Activated T-helper 1 cell treated with anti-CD3 and anti-CD28 coated beads, Interleukin-12 subunit alpha, Interleukin-12 subunit beta, Interleukin-2, Interleukin-4 antibody, amounts not matched to agents 30 ng/mL and 10 ng/mL and 1 ng/mL, durations not matched to agents 14 hours and 24 hours and 36 hours (primary cell): ENCODE data around the gene TMPRSS6. TPM values are rescaled to one million over a fixed set of nuclear protein-coding genes. Genes with fewer than 3 reads are reported as not detected.
A peak's percentile ranks its signal among the peaks of the same experiment; 100 is the strongest.

ENCODE experiments used
- DNase-seq: peaks from one replicate; pipeline ENCODE4 v3.0.0; 2021; ENCODE audit warnings: low spot score
- H3K27ac Mint-ChIP-seq: one replicate; pipeline ENCODE4 v1.8.0; 2021; ENCODE audit warnings: mild to moderate bottlenecking, mixed read lengths
- H3K27me3 Mint-ChIP-seq: one replicate; pipeline ENCODE4 v1.8.0; 2022; ENCODE audit warnings: mild to moderate bottlenecking, moderate library complexity, mixed read lengths; ENCODE audit not compliant: insufficient read depth
- H3K36me3 Mint-ChIP-seq: one replicate; pipeline ENCODE4 v1.8.0; 2021; ENCODE audit warnings: low read depth, mixed read lengths
- H3K4me1 Mint-ChIP-seq: one replicate; pipeline ENCODE4 v1.8.0; 2021; ENCODE audit warnings: low read depth, mixed read lengths
- H3K4me3 Mint-ChIP-seq: one replicate; pipeline ENCODE4 v1.8.0; 2021; ENCODE audit warnings: mild to moderate bottlenecking, moderate library complexity, mixed read lengths
- H3K9me3 Mint-ChIP-seq: one replicate; pipeline ENCODE4 v1.8.0; 2021; ENCODE audit warnings: mixed read lengths
- intact Hi-C: fragments of 100-400 bp; cut with micrococcal nuclease; formaldehyde crosslinking; loops from one replicate; pipeline ENCODE4 v1.15.1; 2024
- total RNA-seq: library from RNA; stranded (reverse); gene quantifications from 2 replicates; pipeline ENCODE4 v1.2.3, GENCODE V29; 2022

Gene TMPRSS6
- total RNA-seq, 1 donor from 2014 or later, result 2.3 TPM

GRCh38 chr22:37062376-37062675 is 47.2 kb downstream of the TMPRSS6 start:
- DNase-seq, result no peak
- H3K4me3 Mint-ChIP-seq, result no peak overlapping the region
- H3K4me1 Mint-ChIP-seq, result peaks cover 15% of the 10 kb centered on the region
- H3K27me3 Mint-ChIP-seq, result no peaks in the 10 kb centered on the region
- intact Hi-C loops, result no loop called here
- peaks cover 14% of the 10 kb centered on the region for H3K36me3 Mint-ChIP-seq
- no peak overlapping the region for H3K27ac Mint-ChIP-seq
- H3K9me3 Mint-ChIP-seq, result no peaks in the 10 kb centered on the region

GRCh38 chr22:37061611-37062375 is 47.7 kb downstream of the TMPRSS6 start:
- Mint-ChIP-seq H3K4me1 (peaks cover 15% of the 10 kb centered on the region), H3K36me3 (peaks cover 19% of the 10 kb centered on the region), H3K9me3 (no peaks in the 10 kb centered on the region), H3K4me3 (no peak overlapping the region), H3K27ac (no peak overlapping the region), H3K27me3 (no peaks in the 10 kb centered on the region)
- DNase-seq, result no peak
- intact Hi-C loops, result no loop called here

- peak; percentile 12 for DNase-seq
- intact Hi-C loops, result no loop called here
- peak overlapping the region; percentile 55 for H3K27ac Mint-ChIP-seq
- H3K27me3 Mint-ChIP-seq, result no peaks in the 10 kb centered on the region
- peaks cover 20% of the 10 kb centered on the region for H3K36me3 Mint-ChIP-seq
- no peaks in the 10 kb centered on the region for H3K9me3 Mint-ChIP-seq
- H3K4me1 Mint-ChIP-seq, result peaks cover 15% of the 10 kb centered on the region
- H3K4me3 Mint-ChIP-seq, result peak overlapping the region; percentile 66
Observed at GRCh38 chr22:37060801-37061610, 48.5 kb downstream of the TMPRSS6 start.

- no peak for DNase-seq
- Mint-ChIP-seq H3K27ac (no peak overlapping the region), H3K27me3 (no peaks in the 10 kb centered on the region), H3K4me3 (no peak overlapping the region), H3K9me3 (no peaks in the 10 kb centered on the region), H3K4me1 (peaks cover 15% of the 10 kb centered on the region), H3K36me3 (peaks cover 23% of the 10 kb centered on the region)
- intact Hi-C loops, result no loop called here
Observed at GRCh38 chr22:37059876-37060449, 49.5 kb downstream of the TMPRSS6 start.

GRCh38 chr22:37058917-37059701 is 50.4 kb downstream of the TMPRSS6 start:
- H3K9me3 Mint-ChIP-seq, result no peaks in the 10 kb centered on the region
- no peak overlapping the region for H3K4me3 Mint-ChIP-seq
- no peak for DNase-seq
- no peaks in the 10 kb centered on the region for H3K27me3 Mint-ChIP-seq
- peaks cover 19% of the 10 kb centered on the region for H3K36me3 Mint-ChIP-seq
- peaks cover 15% of the 10 kb centered on the region for H3K4me1 Mint-ChIP-seq
- no peak overlapping the region for H3K27ac Mint-ChIP-seq
- intact Hi-C loops, result no loop called here

- no peaks in the 10 kb centered on the region for H3K27me3 Mint-ChIP-seq
- H3K4me3 Mint-ChIP-seq, result no peak overlapping the region
- intact Hi-C loops, result no loop called here
- no peak overlapping the region for H3K27ac Mint-ChIP-seq
- H3K4me1 Mint-ChIP-seq, result peaks cover 15% of the 10 kb centered on the region
- peaks cover 19% of the 10 kb centered on the region for H3K36me3 Mint-ChIP-seq
- no peak for DNase-seq
- H3K9me3 Mint-ChIP-seq, result no peaks in the 10 kb centered on the region
Observed at GRCh38 chr22:37057796-37058510, 51.6 kb downstream of the TMPRSS6 start.

GRCh38 chr22:37057226-37057625 is 52.3 kb downstream of the TMPRSS6 start:
- H3K4me3 Mint-ChIP-seq, result no peak overlapping the region
- no peak overlapping the region for H3K27ac Mint-ChIP-seq
- H3K27me3 Mint-ChIP-seq, result no peaks in the 10 kb centered on the region
- peaks cover 22% of the 10 kb centered on the region for H3K4me1 Mint-ChIP-seq
- no peak for DNase-seq
- no peaks in the 10 kb centered on the region for H3K9me3 Mint-ChIP-seq
- intact Hi-C loops, result no loop called here
- peaks cover 19% of the 10 kb centered on the region for H3K36me3 Mint-ChIP-seq

GRCh38 chr22:37056246-37056645 is 53.3 kb downstream of the TMPRSS6 start:
- intact Hi-C loops, result no loop called here
- H3K36me3 Mint-ChIP-seq, result peaks cover 18% of the 10 kb centered on the region
- H3K27me3 Mint-ChIP-seq, result no peaks in the 10 kb centered on the region
- no peak overlapping the region for H3K4me3 Mint-ChIP-seq
- no peak overlapping the region for H3K27ac Mint-ChIP-seq
- no peaks in the 10 kb centered on the region for H3K9me3 Mint-ChIP-seq
- DNase-seq, result no peak
- H3K4me1 Mint-ChIP-seq, result peaks cover 23% of the 10 kb centered on the region

GRCh38 chr22:37054600-37055365 is 54.7 kb downstream of the TMPRSS6 start:
- H3K4me3 Mint-ChIP-seq, result no peak overlapping the region
- H3K27me3 Mint-ChIP-seq, result peaks cover 1% of the 10 kb centered on the region
- no peak overlapping the region for H3K27ac Mint-ChIP-seq
- peaks cover 14% of the 10 kb centered on the region for H3K36me3 Mint-ChIP-seq
- no peaks in the 10 kb centered on the region for H3K9me3 Mint-ChIP-seq
- peaks cover 9% of the 10 kb centered on the region for H3K4me1 Mint-ChIP-seq
- DNase-seq, result no peak
- intact Hi-C loops, result no loop called here

- Mint-ChIP-seq H3K9me3 (no peaks in the 10 kb centered on the region), H3K4me3 (peak overlapping the region; percentile 53), H3K27me3 (peaks cover 1% of the 10 kb centered on the region), H3K36me3 (peaks cover 14% of the 10 kb centered on the region), H3K4me1 (peaks cover 9% of the 10 kb centered on the region), H3K27ac (no peak overlapping the region)
- no peak for DNase-seq
- intact Hi-C loops, result no loop called here
Observed at GRCh38 chr22:37054056-37054395, 55.5 kb downstream of the TMPRSS6 start.

GRCh38 chr22:37053310-37054055 is 56.0 kb downstream of the TMPRSS6 start:
- Mint-ChIP-seq H3K27me3 (peaks cover 1% of the 10 kb centered on the region), H3K4me1 (peaks cover 9% of the 10 kb centered on the region), H3K36me3 (peaks cover 14% of the 10 kb centered on the region), H3K4me3 (peak overlapping the region; percentile 87), H3K27ac (no peak overlapping the region), H3K9me3 (no peaks in the 10 kb centered on the region)
- intact Hi-C loops, result no loop called here
- no peak for DNase-seq
